Colonic mucosa (tissue), 4 donors: ENCODE data around the gene MAD1L1. TPM values are rescaled to one million over a fixed set of nuclear protein-coding genes. Genes with fewer than 3 reads are reported as not detected.

Source experiments
- DNase-seq: peaks from one replicate; pipeline ENCODE4 v3.0.0-alpha.2; 2020
- H3K27ac ChIP-seq: fragments of 200-600 bp; one replicate; pipeline ENCODE4 v1.8.0; 2021
- H3K27me3 ChIP-seq: fragments of 200-600 bp; one replicate; pipeline ENCODE4 v1.8.0; 2021
- H3K36me3 ChIP-seq: fragments of 200-600 bp; one replicate; pipeline ENCODE4 v1.8.0; 2021
- H3K4me1 ChIP-seq: fragments of 200-600 bp; one replicate; pipeline ENCODE4 v1.8.0; 2021; ENCODE audit warnings: mild to moderate bottlenecking
- H3K4me3 ChIP-seq: fragments of 200-600 bp; one replicate; pipeline ENCODE4 v1.8.0; 2021
- H3K9ac ChIP-seq, 2 donors: one replicate each; pipeline ENCODE4 v1.7.0; 2013; ENCODE audit warnings: control low read depth in 2 of 2, low read depth in 2 of 2, low read length in 2 of 2
- H3K9me3 ChIP-seq: fragments of 200-600 bp; one replicate; pipeline ENCODE4 v1.8.0; 2021
- intact Hi-C: fragments of 100-400 bp; cut with DNase I; formaldehyde crosslinking; loops from one replicate; pipeline ENCODE4 v1.14.1; 2022
- total RNA-seq, 2 donors: library from RNA; stranded (reverse); fragmentation: NEBNext Ultra II Directional in 1 of 2; extraction: Animal tissue kit (Norgen Biotek cat#: 25700) in 1 of 2; gene quantifications; one replicate each; pipeline ENCODE4 v1.2.1, GENCODE V29; 2021
- TF ChIP-seq, protein P1 (sequence below): fragments of 200-600 bp; IDR thresholded peaks from one replicate; pipeline ENCODE4 v1.8.0; 2022; ENCODE audit warnings: antibody characterized with exemption, mild to moderate bottlenecking
- donor health status: healthy.
- donor health status: DM: no; HTN: no; CAD: no.
- donor health status: DM: no; HTN: no; CAD: no.

The MAD1L1 gene
- total RNA-seq, 2 donors from 2014 or later, result 18.2 to 47.0 TPM

DNA sequence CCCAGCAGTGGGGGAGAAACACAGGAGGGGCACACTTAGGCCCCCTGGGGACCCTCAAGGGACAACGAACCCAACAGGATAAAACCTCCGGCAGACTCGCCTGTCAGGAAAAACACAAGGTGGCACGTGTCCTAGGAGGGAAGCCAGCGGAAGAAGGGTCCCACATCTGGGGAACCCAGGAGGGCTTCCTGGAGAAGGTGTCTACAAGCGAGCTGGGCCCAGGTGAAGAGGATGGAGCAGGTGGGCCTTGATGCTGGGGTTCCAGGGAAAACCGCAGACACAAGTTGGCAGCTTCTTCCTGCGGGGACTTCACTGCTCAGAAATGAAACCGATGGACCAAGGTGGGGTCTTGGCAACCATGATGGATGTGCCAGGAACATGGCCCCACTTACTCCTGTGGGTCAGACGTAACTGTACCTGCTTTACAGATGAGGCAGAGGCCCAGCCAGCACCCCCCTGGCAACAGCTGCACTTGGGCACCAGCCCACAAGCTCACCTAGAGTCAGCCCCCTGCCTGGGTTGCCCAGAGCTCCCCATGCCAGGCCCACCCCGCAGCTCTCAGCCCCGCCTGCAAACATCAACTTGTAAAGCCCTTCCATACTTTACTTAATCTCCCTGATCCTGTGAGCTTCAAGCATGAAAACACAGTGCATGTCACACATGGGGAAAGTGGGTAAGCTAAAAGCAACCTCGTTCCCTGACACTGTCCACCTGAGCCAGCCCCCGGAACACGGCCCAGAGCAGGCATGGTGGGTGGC lies 337.7 kb downstream of the MAD1L1 start:
- intact Hi-C loops, result no loop called here
- H3K9ac ChIP-seq, result no peak overlapping the region
- TF ChIP-seq, protein P1, sequence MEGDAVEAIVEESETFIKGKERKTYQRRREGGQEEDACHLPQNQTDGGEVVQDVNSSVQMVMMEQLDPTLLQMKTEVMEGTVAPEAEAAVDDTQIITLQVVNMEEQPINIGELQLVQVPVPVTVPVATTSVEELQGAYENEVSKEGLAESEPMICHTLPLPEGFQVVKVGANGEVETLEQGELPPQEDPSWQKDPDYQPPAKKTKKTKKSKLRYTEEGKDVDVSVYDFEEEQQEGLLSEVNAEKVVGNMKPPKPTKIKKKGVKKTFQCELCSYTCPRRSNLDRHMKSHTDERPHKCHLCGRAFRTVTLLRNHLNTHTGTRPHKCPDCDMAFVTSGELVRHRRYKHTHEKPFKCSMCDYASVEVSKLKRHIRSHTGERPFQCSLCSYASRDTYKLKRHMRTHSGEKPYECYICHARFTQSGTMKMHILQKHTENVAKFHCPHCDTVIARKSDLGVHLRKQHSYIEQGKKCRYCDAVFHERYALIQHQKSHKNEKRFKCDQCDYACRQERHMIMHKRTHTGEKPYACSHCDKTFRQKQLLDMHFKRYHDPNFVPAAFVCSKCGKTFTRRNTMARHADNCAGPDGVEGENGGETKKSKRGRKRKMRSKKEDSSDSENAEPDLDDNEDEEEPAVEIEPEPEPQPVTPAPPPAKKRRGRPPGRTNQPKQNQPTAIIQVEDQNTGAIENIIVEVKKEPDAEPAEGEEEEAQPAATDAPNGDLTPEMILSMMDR, result no peak

DNA sequence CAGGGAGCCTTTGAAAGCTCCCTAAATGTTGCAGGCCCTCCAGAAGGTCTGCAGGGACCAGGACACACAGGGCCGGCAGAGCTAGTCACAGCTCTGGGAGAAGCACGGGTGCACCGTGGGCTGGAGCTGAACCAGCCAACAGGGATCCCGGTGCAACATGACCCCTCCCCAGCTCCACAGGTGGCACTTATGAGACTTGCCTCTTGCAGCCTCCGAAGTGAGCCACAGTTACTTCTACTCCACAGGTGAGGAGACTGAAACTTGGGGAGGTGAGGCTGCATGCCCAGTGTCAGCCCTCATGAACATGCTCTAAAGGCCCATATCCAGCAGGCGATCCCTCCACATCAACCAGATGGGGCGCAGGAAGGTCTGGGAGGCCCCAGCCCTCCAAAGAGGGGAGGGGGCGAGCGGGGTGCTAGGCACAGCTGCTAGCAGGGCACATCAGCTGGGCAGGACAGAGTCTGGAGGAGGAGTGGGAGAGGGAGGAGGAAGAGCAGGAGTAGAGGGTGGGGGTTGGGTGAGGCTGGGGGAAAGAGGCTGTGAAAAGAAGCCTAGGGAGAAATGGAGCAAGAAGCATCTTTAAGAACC lies 338.3 kb downstream of the MAD1L1 start:
- Histone ChIP-seq H3K27ac (no peak overlapping the region), H3K9ac (no peak overlapping the region), H3K4me3 (no peak overlapping the region), H3K27me3 (no peaks in the 10 kb centered on the region), H3K4me1 (no peaks in the 10 kb centered on the region), H3K36me3 (no peaks in the 10 kb centered on the region), H3K9me3 (no peaks in the 10 kb centered on the region)
- intact Hi-C loops, result no loop called here
- TF ChIP-seq, protein P1, result no peak
- DNase-seq, result no peak

More for the DNA sequence above, 337.7 kb downstream of the MAD1L1 start:
- no peaks in the 10 kb centered on the region for H3K9me3 ChIP-seq
- H3K27ac ChIP-seq, result no peak overlapping the region
- H3K36me3 ChIP-seq, result no peaks in the 10 kb centered on the region
- no peaks in the 10 kb centered on the region for H3K4me1 ChIP-seq
- H3K4me3 ChIP-seq, result no peak overlapping the region
- no peak for DNase-seq
- no peaks in the 10 kb centered on the region for H3K27me3 ChIP-seq

DNA sequence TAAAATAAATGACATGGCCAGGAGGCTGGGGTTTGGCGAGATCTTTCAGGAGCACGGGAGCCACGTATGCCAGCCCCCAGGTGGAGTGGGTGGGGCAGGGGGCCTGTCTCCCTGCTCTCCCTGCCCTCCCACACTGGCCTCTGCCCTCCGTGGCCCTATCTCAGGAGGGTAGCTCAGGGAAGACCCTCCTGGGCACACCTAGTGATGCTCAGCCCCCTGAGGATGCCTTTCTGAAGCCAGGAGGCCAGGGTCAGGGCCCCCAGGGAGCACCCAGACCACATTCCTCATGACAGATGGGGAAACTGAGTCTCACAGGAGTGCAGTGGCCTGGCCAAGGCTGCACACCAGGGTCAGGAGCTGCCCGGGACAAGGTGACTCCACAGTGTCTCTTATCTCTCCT lies 339.3 kb downstream of the MAD1L1 start:
- H3K27me3 ChIP-seq, result no peaks in the 10 kb centered on the region
- no peak overlapping the region for H3K27ac ChIP-seq
- H3K4me3 ChIP-seq, result no peak overlapping the region
- no peaks in the 10 kb centered on the region for H3K9me3 ChIP-seq
- H3K36me3 ChIP-seq, result no peaks in the 10 kb centered on the region
- no peak for DNase-seq
- H3K9ac ChIP-seq, result no peak overlapping the region
- TF ChIP-seq, protein P1, result no peak
- intact Hi-C loops, result no loop called here
- no peaks in the 10 kb centered on the region for H3K4me1 ChIP-seq

DNA sequence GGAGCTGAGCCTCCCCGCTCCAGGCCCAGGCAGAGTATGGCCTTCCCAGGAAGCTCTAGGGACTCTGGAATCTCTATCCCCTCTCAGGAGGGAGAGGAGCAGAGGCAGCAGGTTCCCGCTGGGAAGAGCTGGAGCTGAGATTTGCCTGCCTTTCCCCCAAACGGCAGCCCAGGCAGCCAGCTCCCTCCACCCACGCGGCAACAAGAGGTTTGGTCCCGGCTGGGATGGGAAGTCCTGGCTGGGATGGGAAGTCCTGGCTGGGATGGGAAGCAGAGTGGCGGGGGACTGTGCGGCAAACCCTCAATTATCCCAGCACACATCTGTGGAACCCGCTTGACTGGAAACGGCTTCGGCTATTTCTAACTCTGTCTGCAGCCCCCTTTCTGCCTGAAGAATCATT lies 339.7 kb downstream of the MAD1L1 start:
- no peaks in the 10 kb centered on the region for H3K9me3 ChIP-seq
- no peak overlapping the region for H3K4me3 ChIP-seq
- intact Hi-C loops, result no loop called here
- DNase-seq, result no peak
- peak overlapping the region in 1 of 2 donors; percentile 12 for H3K9ac ChIP-seq
- H3K4me1 ChIP-seq, result no peaks in the 10 kb centered on the region
- H3K36me3 ChIP-seq, result no peaks in the 10 kb centered on the region
- H3K27me3 ChIP-seq, result no peaks in the 10 kb centered on the region
- H3K27ac ChIP-seq, result no peak overlapping the region
- TF ChIP-seq, protein P1, result no peak

DNA sequence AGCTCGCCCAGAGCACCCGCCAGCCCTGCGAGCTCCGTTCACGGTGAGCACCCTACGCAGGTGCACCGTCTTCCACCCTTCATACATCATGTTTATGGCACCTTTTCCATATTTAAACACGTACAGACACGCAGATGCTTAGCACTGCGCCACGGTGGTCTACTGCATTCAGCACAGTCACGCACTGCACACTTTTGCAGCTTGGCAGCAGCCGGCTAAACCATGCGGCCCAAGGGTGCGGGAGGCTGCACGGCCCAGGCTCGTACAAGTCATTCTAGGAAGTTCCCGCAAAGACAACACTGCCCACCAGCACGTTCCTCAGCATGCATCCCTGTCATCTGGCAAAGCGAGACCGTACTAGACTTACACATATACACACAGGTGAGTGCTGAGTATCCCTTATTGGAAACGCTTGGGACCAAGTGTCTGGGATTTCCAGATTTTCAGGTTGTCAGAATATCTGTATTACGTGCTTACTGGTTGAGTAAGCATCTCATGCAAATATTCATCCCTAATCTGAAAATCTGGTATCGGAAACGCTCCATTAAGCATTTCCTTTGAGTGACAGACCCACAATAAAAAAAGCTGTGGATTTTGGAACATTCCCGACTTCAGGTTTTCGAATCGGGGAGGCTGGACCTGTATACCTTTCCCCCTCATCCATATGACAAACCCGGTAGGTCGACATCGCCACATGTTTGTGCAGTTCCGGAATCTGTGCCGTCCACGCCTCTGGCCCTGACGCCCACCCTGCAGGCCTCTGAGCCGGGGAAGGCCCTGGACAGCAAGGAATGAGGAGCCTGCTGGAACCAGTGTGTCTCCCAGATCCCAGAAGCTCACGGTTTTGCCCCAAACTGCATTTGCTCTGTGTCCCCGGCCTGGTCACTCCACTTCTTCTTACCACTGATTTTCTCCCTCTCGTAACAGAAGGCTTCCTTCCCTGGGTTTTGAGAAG lies 340.5 kb downstream of the MAD1L1 start:
- Histone ChIP-seq H3K4me3 (no peak overlapping the region), H3K9ac (no peak overlapping the region), H3K4me1 (no peaks in the 10 kb centered on the region), H3K36me3 (no peaks in the 10 kb centered on the region), H3K27ac (no peak overlapping the region), H3K9me3 (no peaks in the 10 kb centered on the region), H3K27me3 (no peaks in the 10 kb centered on the region)
- DNase-seq, result no peak
- TF ChIP-seq, protein P1, result no peak
- intact Hi-C loops, result no loop called here
